Measurements from ENCODE around the gene SNX8. TPM values are rescaled to one million over a fixed set of nuclear protein-coding genes. Genes with fewer than 3 reads are reported as not detected.

Gene SNX8, protein sequence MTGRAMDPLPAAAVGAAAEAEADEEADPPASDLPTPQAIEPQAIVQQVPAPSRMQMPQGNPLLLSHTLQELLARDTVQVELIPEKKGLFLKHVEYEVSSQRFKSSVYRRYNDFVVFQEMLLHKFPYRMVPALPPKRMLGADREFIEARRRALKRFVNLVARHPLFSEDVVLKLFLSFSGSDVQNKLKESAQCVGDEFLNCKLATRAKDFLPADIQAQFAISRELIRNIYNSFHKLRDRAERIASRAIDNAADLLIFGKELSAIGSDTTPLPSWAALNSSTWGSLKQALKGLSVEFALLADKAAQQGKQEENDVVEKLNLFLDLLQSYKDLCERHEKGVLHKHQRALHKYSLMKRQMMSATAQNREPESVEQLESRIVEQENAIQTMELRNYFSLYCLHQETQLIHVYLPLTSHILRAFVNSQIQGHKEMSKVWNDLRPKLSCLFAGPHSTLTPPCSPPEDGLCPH
- 10 to 100 TPM in 2 of 3 donors, 1 to 10 TPM in 1; 8.8 to 32.3 (median 20.3) TPM for total RNA-seq

- TF ChIP-seq POLR2A (IDR thresholded peaks at IDR 0.05): no peak
- peak in 1 of 3 donors; percentile 41 for TF ChIP-seq POLR2AphosphoS5 (IDR thresholded peaks at IDR 0.05)
- Histone ChIP-seq H3K27ac (peak within 1 kb of the TSS; percentile 89 to 91), H3K4me3 (peak within 1 kb of the TSS; percentile 90 to 99 (median 93)), H3K36me3 (no peaks in the 10 kb centered on the region), H3K27me3 (no peaks in the 10 kb centered on the region), H3K9me3 (no peaks in the 10 kb centered on the region), H3K4me1 (no peaks in the 10 kb centered on the region)
- intact Hi-C loops (cut with DNase I; ENCODE audit: low total_unique reads): no loop called here
- DNase-seq (ENCODE audit: low spot score in 2 of 2): peak; percentile 82 to 93
Measured at GRCh38 chr7:2314209-2314955, at the start of gene SNX8. TSS of gene SNX8 (minus strand) at chr7:2314441. CDS start at chr7:2314421, 20 bp downstream.

DNA sequence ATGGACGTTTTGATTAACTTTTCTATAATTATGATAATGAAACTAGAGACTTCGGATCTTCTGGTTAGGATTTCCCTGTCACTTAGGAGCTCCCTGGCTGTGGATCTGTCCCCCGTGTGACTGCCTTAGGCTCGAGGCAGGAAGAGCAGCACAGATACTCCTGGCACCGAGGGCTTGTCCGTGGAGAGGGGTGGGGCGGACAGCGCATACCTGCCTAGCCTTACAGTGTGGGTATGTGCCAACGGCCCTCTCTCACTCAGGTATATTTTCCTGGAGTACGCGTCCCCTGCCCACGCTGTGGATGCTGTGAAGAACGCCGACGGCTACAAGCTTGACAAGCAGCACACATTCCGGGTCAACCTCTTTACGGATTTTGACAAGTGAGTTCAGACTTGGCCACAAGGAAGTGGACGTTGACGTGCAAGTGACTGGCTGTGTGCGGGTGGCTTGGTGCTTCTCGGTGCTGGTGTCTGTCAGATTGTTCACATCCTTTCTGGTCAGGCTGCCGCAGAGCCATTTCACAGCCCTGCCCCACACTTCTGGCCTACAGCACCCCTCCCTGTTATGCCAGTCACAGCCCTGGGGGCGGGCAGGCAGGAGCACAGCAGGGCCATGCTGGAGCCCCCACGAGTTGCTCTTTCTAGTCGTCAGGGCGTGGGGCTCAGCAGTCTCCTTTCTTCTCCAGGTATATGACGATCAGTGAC is 48.3 kb upstream of the SNX8 start:
- no peaks in the 10 kb centered on the region for H3K27me3 ChIP-seq
- no peak for TF ChIP-seq POLR2AphosphoS5 (IDR thresholded peaks at IDR 0.05)
- TF ChIP-seq POLR2A (IDR thresholded peaks at IDR 0.05): no peak
- no peak for TF ChIP-seq CTCF (IDR thresholded peaks at IDR 0.05)
- no peak overlapping the region for H3K4me3 ChIP-seq
- H3K27ac ChIP-seq: no peak overlapping the region
- no peak for DNase-seq (ENCODE audit: low spot score in 2 of 2)
- intact Hi-C loops (cut with DNase I; ENCODE audit: low total_unique reads): no loop called here
- H3K9me3 ChIP-seq: no peaks in the 10 kb centered on the region
- peaks cover 0 to 4% of the 10 kb centered on the region in 2 donors for H3K4me1 ChIP-seq
- peaks cover 6% of the 10 kb centered on the region for H3K36me3 ChIP-seq

DNA sequence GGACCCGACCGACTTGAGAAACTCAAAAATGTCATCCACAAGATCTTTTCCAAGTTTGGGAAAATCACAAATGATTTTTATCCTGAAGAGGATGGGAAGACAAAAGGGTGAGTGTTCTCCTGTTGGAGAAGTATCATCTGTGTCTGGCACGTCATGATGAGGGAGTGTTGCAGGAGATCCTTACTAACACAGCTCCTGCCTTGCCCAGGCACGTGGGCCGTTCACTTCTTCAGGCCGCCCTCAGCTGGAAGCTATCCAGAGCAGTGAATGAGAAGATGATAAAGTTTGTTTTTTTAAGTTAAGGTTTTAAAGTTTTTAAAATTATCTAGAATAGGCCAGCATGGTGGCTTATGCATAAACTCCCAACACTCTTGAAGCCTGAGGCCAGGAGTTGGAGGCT is 46.6 kb upstream of the SNX8 start:
- no peak for DNase-seq (ENCODE audit: low spot score in 2 of 2)
- intact Hi-C loops (cut with DNase I; ENCODE audit: low total_unique reads): no loop called here
- TF ChIP-seq POLR2A (IDR thresholded peaks at IDR 0.05) (no peak), POLR2AphosphoS5 (IDR thresholded peaks at IDR 0.05) (no peak), CTCF (IDR thresholded peaks at IDR 0.05) (no peak)
- H3K27ac ChIP-seq: peak overlapping the region in 1 of 2 donors; percentile 30
- no peak overlapping the region for H3K4me3 ChIP-seq
- no peaks in the 10 kb centered on the region for H3K27me3 ChIP-seq
- H3K36me3 ChIP-seq: no peaks in the 10 kb centered on the region
- peaks cover 5 to 12% of the 10 kb centered on the region in 2 donors for H3K4me1 ChIP-seq
- no peaks in the 10 kb centered on the region for H3K9me3 ChIP-seq

DNA sequence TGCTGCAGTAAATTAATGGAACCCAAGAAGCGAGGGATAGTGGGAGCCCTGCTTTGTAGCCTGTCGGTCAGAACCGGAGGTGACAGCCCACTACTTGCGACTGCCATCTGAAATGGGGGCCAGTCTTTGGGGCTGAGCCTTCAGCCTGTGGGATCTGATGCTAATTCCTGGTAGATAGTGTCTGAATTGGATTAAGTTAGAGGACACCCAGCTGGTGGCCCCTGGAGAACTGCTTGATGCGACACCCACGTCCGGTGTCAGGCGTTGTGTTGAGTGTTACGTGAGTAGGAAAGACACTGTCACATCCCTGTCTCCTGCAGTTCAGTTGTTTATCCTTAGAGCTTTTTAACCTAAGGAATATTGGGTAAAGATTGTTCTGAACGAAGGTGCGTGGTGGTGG is 45.4 kb upstream of the SNX8 start:
- Histone ChIP-seq H3K27me3 (no peaks in the 10 kb centered on the region), H3K36me3 (no peaks in the 10 kb centered on the region), H3K4me3 (no peak overlapping the region), H3K9me3 (no peaks in the 10 kb centered on the region), H3K27ac (no peak overlapping the region), H3K4me1 (peaks cover 5 to 12% of the 10 kb centered on the region in 2 donors)
- intact Hi-C loops (cut with DNase I; ENCODE audit: low total_unique reads): loop anchor here (2.0 kb wide), 1 partner anchor 69 kb away; no protein-coding TSS in a partner anchor
- no peak for TF ChIP-seq POLR2A (IDR thresholded peaks at IDR 0.05)
- no peak for TF ChIP-seq CTCF (IDR thresholded peaks at IDR 0.05)
- no peak for TF ChIP-seq POLR2AphosphoS5 (IDR thresholded peaks at IDR 0.05)
- DNase-seq (ENCODE audit: low spot score in 2 of 2): no peak

DNA sequence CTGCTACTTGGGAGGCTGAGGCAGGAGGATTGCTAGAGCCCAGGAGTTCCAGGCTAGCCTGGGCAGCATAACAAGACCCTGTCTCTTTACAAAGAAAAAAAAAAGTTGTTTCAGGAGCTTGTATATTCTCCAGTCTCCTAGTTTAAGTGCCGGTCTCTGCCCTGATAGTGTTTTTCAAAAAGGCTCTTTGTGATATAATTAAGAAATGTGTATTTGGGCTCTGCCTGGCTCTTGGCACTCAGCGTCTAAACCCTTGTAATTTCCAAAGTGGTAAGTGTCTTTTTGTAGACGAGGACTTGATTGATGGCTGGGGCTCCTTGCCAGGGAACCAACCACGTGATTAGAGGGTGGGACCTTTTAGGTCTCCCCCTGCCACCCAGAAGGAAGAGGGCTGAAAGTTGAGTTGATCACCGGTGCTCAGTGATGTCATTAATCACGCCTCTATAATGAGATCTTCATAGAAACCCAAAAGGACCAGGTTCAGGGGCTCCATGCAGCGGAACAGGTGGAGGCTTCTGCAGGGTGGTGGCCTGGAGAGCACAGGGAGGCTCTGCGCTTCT is 44.8 kb upstream of the SNX8 start:
- no peaks in the 10 kb centered on the region for H3K9me3 ChIP-seq
- DNase-seq (ENCODE audit: low spot score in 2 of 2): no peak
- H3K36me3 ChIP-seq: no peaks in the 10 kb centered on the region
- peak overlapping the region in 1 of 2 donors; percentile 21 for H3K27ac ChIP-seq
- no peaks in the 10 kb centered on the region for H3K27me3 ChIP-seq
- intact Hi-C loops (cut with DNase I; ENCODE audit: low total_unique reads): loop anchor here (2.0 kb wide), 1 partner anchor 70 kb away; no protein-coding TSS in a partner anchor
- no peak for TF ChIP-seq POLR2AphosphoS5 (IDR thresholded peaks at IDR 0.05)
- no peak for TF ChIP-seq POLR2A (IDR thresholded peaks at IDR 0.05)
- H3K4me1 ChIP-seq: peaks cover 5 to 12% of the 10 kb centered on the region in 2 donors
- no peak overlapping the region for H3K4me3 ChIP-seq
